ENCODE results near the gene ZNF584.
"Not testable (repeated sequence)": the region's sequence is repeated elsewhere in the genome, so short reads cannot be mapped to it uniquely, and the experiment has no call there.

Gene ZNF584

GRCh38 chr19:58399903-58400302, 8.5 kb upstream of the ZNF584 start:
- DNase-seq (ENCODE audit: low read depth) = no peak
- H3K4me3 ChIP-seq (ENCODE audit: low read depth, low read length) = no peak overlapping the region
- TF ChIP-seq CTCF (conservative IDR thresholded peaks at IDR 0.05; ENCODE audit: low read depth, low read length) = no peak

- no peak for TF ChIP-seq CTCF (conservative IDR thresholded peaks at IDR 0.05; ENCODE audit: low read depth, low read length)
- H3K4me3 ChIP-seq (ENCODE audit: low read depth, low read length) = peak overlapping the region; percentile 69
- no peak for DNase-seq (ENCODE audit: low read depth)
Measured at GRCh38 chr19:58400316-58400915, 8.0 kb upstream of the ZNF584 start.

GRCh38 chr19:58400916-58401839, 7.3 kb upstream of the ZNF584 start:
- TF ChIP-seq CTCF (conservative IDR thresholded peaks at IDR 0.05; ENCODE audit: low read depth, low read length) = peak; percentile 10
- peak overlapping the region; percentile 79 for H3K4me3 ChIP-seq (ENCODE audit: low read depth, low read length)
- peak; percentile 100 for DNase-seq (ENCODE audit: low read depth)

- peak overlapping the region; percentile 79 for H3K4me3 ChIP-seq (ENCODE audit: low read depth, low read length)
- no peak for DNase-seq (ENCODE audit: low read depth)
- TF ChIP-seq CTCF (conservative IDR thresholded peaks at IDR 0.05; ENCODE audit: low read depth, low read length) = no peak
Measured at GRCh38 chr19:58401840-58402421, 6.5 kb upstream of the ZNF584 start.

GRCh38 chr19:58403920-58404478, 4.5 kb upstream of the ZNF584 start:
- DNase-seq (ENCODE audit: low read depth) = peak; percentile 22
- not testable (repeated sequence) for H3K4me3 ChIP-seq (ENCODE audit: low read depth, low read length)

GRCh38 chr19:58406818-58407657, 1.4 kb upstream of the ZNF584 start:
- DNase-seq (ENCODE audit: low read depth) = peak; percentile 38
- peak; percentile 59 for TF ChIP-seq CTCF (conservative IDR thresholded peaks at IDR 0.05; ENCODE audit: low read depth, low read length)
- H3K4me3 ChIP-seq (ENCODE audit: low read depth, low read length) = peak overlapping the region; percentile 97
